ENCODE data around the gene CA4. TPM values are rescaled to one million over a fixed set of nuclear protein-coding genes. Genes with fewer than 3 reads are reported as not detected.
"Not testable (repeated sequence)": the region's sequence is repeated elsewhere in the genome, so short reads cannot be mapped to it uniquely, and the experiment has no call there.

Gene CA4
- total RNA-seq, 2 experiments from 2014 or later: not detected

DNA sequence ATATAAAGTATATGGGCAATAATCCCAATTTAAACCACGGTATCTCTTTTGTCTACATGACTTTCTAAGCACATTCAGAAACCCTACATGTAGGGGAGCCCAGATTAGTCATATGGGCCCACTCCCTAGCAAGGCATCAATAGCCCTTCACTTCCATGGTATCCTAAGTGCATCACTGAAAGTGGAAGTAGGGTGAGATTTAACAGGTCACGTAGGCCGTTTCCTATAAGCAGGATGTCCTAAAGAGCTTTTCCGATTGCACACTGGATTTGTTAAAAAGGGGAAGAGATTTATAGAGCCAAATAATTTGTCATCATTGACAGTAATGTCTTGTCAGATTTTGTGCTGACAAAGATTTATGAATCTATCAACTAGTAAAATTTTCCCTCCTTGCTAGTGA is 39.0 kb downstream of the CA4 start:
- Histone ChIP-seq H3K4me2 (ENCODE audit: low read length) (no peak overlapping the region), H3K4me1 (ENCODE audit: insufficient read depth, low read length, poor library complexity, severe bottlenecking) (peaks cover 3% of the 10 kb centered on the region), H3K27ac (ENCODE audit: low read depth, low read length, poor library complexity, severe bottlenecking) (no peak overlapping the region), H3K4me3 (ENCODE audit: low read depth, low read length, poor library complexity, severe bottlenecking) (no peak overlapping the region), H3K79me2 (ENCODE audit: insufficient read depth, low read depth, low read length) (no peaks in the 10 kb centered on the region), H2AFZ (ENCODE audit: low read length) (no peak overlapping the region), H3K36me3 (ENCODE audit: insufficient read depth, low read length) (peaks cover 35% of the 10 kb centered on the region), H3K9me2 (ENCODE audit: insufficient read depth, low read length) (no peaks in the 10 kb centered on the region), H3K9me3 (ENCODE audit: low read length) (no peaks in the 10 kb centered on the region), H4K20me1 (ENCODE audit: insufficient read depth, low read length) (no peaks in the 10 kb centered on the region)
- POLR2A ChIA-PET: no interaction called here
- CTCF ChIA-PET (ENCODE audit: unreplicated experiment): no interaction called here
- no peak for DNase-seq (ENCODE audit: low spot score)
- TF ChIP-seq EZH2phosphoT487 (IDR thresholded peaks at IDR 0.05; ENCODE audit: borderline replicate concordance, low read depth, low read length): no peak
- no peak for TF ChIP-seq CTCF (conservative IDR thresholded peaks at IDR 0.05; ENCODE audit: low read length)
- intact Hi-C loops (cut with micrococcal nuclease; ENCODE audit: unreplicated experiment): no loop called here
- BruUV-seq (replicated peaks): no TSS peak

DNA sequence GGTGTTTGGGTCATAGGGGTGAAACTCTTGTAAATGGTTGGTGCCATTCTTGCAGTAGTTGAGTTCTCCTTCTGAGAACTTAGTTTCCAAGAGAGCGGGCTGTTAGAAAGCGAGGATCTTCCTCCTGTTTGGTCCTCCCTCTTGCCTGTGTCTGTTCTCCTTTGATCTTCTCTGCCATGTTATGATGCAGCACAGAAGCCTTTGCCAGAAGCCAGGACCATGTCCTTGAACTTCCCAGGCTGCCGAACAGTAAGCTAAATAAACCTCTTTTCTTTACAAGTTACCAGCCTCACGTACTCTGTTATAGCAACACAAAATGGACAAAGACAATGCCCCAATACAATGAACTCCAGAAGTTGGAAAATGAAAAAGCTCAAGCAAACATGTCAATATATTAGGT is 40.3 kb downstream of the CA4 start:
- CTCF ChIA-PET (ENCODE audit: unreplicated experiment); H3K4me1 ChIP-seq (ENCODE audit: insufficient read depth, low read length, poor library complexity, severe bottlenecking); H4K20me1 ChIP-seq (ENCODE audit: insufficient read depth, low read length); POLR2A ChIA-PET; H3K79me2 ChIP-seq (ENCODE audit: insufficient read depth, low read depth, low read length); H3K4me3 ChIP-seq (ENCODE audit: low read depth, low read length, poor library complexity, severe bottlenecking); H3K9me2 ChIP-seq (ENCODE audit: insufficient read depth, low read length); DNase-seq (ENCODE audit: low spot score); BruUV-seq (replicated peaks); H2AFZ ChIP-seq (ENCODE audit: low read length); H3K9me3 ChIP-seq (ENCODE audit: low read length); H3K27ac ChIP-seq (ENCODE audit: low read depth, low read length, poor library complexity, severe bottlenecking); H3K4me2 ChIP-seq (ENCODE audit: low read length); intact Hi-C loops (cut with micrococcal nuclease; ENCODE audit: unreplicated experiment): not testable (repeated sequence)
- peaks cover 32% of the 10 kb centered on the region for H3K36me3 ChIP-seq (ENCODE audit: insufficient read depth, low read length)

DNA sequence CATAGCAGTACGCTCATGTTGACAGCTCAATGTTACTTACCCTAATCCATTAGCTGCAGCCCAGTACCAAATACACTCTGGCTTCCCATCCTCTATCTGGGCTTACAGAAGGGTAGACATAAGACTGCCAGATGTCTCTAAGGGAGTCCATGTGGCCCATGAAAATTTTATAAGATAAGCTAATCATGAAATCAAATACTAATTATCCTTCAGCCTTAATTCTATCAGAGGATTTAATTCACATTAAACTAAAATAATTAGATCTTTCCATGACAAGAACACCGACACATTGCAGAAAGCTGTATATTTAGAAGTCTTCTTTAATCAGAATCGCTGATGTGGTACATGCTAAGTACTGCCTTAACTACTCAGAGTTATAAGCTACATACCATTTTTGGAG is 43.3 kb downstream of the CA4 start:
- intact Hi-C loops (cut with micrococcal nuclease; ENCODE audit: unreplicated experiment); H3K4me3 ChIP-seq (ENCODE audit: low read depth, low read length, poor library complexity, severe bottlenecking); H3K4me1 ChIP-seq (ENCODE audit: insufficient read depth, low read length, poor library complexity, severe bottlenecking); H3K79me2 ChIP-seq (ENCODE audit: insufficient read depth, low read depth, low read length); H2AFZ ChIP-seq (ENCODE audit: low read length); H3K9me3 ChIP-seq (ENCODE audit: low read length); H3K27ac ChIP-seq (ENCODE audit: low read depth, low read length, poor library complexity, severe bottlenecking); BruUV-seq (replicated peaks); CTCF ChIA-PET (ENCODE audit: unreplicated experiment); H4K20me1 ChIP-seq (ENCODE audit: insufficient read depth, low read length); H3K9me2 ChIP-seq (ENCODE audit: insufficient read depth, low read length); H3K4me2 ChIP-seq (ENCODE audit: low read length); DNase-seq (ENCODE audit: low spot score): not testable (repeated sequence)
- POLR2A ChIA-PET: interaction anchor here (1.1 kb wide), 1 partner anchor 22 kb away, joined by 3 read pairs; no protein-coding TSS in a partner anchor
- H3K36me3 ChIP-seq (ENCODE audit: insufficient read depth, low read length): peaks cover 43% of the 10 kb centered on the region

DNA sequence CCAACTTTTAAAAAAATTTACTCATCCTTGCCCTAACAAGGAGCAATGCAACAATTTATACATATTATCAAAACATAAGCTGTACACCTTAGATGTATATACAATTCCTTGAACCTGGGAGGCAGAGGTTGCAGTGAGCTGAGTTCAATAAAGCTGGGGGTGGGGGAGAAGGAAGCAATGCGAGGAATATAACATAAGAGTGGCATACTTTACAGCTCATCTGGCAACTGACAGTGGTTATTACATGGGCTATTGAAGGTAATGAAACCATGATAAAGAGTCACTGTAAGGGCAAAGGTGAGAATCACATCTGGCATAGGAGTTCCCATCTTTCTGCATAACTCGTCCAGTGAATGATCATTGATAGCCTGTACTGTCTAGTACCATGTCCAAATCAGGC is 43.7 kb downstream of the CA4 start:
- Histone ChIP-seq H3K9me2 (ENCODE audit: insufficient read depth, low read length) (no peaks in the 10 kb centered on the region), H3K4me3 (ENCODE audit: low read depth, low read length, poor library complexity, severe bottlenecking) (no peak overlapping the region), H2AFZ (ENCODE audit: low read length) (no peak overlapping the region), H3K36me3 (ENCODE audit: insufficient read depth, low read length) (peaks cover 44% of the 10 kb centered on the region), H3K4me2 (ENCODE audit: low read length) (no peak overlapping the region), H3K4me1 (ENCODE audit: insufficient read depth, low read length, poor library complexity, severe bottlenecking) (no peaks in the 10 kb centered on the region), H3K27ac (ENCODE audit: low read depth, low read length, poor library complexity, severe bottlenecking) (no peak overlapping the region), H3K79me2 (ENCODE audit: insufficient read depth, low read depth, low read length) (no peaks in the 10 kb centered on the region), H3K9me3 (ENCODE audit: low read length) (no peaks in the 10 kb centered on the region), H4K20me1 (ENCODE audit: insufficient read depth, low read length) (no peaks in the 10 kb centered on the region)
- no peak for TF ChIP-seq EZH2phosphoT487 (IDR thresholded peaks at IDR 0.05; ENCODE audit: borderline replicate concordance, low read depth, low read length)
- ChIA-PET CTCF (ENCODE audit: unreplicated experiment) (no interaction called here), POLR2A (no interaction called here)
- intact Hi-C loops (cut with micrococcal nuclease; ENCODE audit: unreplicated experiment): no loop called here
- no peak for DNase-seq (ENCODE audit: low spot score)
- no TSS peak for BruUV-seq (replicated peaks)

DNA sequence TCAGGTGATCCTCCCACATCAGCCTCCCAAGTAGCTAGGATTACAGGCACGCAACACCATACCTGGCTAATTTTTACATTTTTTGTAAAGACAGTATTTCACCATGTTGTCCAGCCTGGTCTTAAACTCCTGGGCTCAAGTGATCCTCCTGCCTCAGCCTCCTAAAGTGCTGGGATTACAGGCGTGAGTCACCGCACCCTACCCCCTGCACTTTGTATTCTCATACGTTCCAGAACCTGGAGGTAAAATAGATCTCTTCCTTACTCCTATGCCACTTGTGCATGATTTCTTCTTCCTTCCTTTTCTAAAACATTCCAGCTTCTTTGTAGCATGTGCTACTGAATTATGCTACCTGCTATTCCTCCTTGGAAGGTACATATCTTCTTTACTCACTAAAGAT is 44.4 kb downstream of the CA4 start:
- H3K79me2 ChIP-seq (ENCODE audit: insufficient read depth, low read depth, low read length); H3K4me1 ChIP-seq (ENCODE audit: insufficient read depth, low read length, poor library complexity, severe bottlenecking); intact Hi-C loops (cut with micrococcal nuclease; ENCODE audit: unreplicated experiment); BruUV-seq (replicated peaks); H3K4me2 ChIP-seq (ENCODE audit: low read length); H2AFZ ChIP-seq (ENCODE audit: low read length); H4K20me1 ChIP-seq (ENCODE audit: insufficient read depth, low read length); H3K27ac ChIP-seq (ENCODE audit: low read depth, low read length, poor library complexity, severe bottlenecking); POLR2A ChIA-PET; H3K9me3 ChIP-seq (ENCODE audit: low read length); DNase-seq (ENCODE audit: low spot score); H3K4me3 ChIP-seq (ENCODE audit: low read depth, low read length, poor library complexity, severe bottlenecking); CTCF ChIA-PET (ENCODE audit: unreplicated experiment); H3K9me2 ChIP-seq (ENCODE audit: insufficient read depth, low read length): not testable (repeated sequence)
- H3K36me3 ChIP-seq (ENCODE audit: insufficient read depth, low read length): peaks cover 38% of the 10 kb centered on the region

DNA sequence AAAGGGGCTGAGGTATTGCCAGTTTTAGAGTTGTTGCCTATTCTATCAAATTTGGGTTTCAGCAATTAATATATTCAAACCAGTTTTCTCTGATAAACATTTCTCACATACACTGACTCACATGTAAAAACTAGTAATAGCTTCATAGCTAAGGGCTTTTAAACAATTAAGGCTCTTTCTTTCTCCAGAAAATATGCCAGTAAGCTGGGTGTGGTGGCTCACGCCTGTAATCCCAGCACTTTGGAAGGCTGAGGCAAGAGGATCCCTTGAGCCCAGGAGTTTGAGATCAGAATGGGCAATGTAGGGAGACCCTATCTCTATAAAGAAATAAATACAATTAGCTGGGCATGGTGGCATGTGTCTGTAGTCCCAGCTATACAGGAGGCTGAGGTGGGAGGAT is 48.9 kb downstream of the CA4 start:
- intact Hi-C loops (cut with micrococcal nuclease; ENCODE audit: unreplicated experiment); H4K20me1 ChIP-seq (ENCODE audit: insufficient read depth, low read length); H2AFZ ChIP-seq (ENCODE audit: low read length); H3K4me3 ChIP-seq (ENCODE audit: low read depth, low read length, poor library complexity, severe bottlenecking); H3K9me2 ChIP-seq (ENCODE audit: insufficient read depth, low read length); H3K4me1 ChIP-seq (ENCODE audit: insufficient read depth, low read length, poor library complexity, severe bottlenecking); H3K27ac ChIP-seq (ENCODE audit: low read depth, low read length, poor library complexity, severe bottlenecking); H3K79me2 ChIP-seq (ENCODE audit: insufficient read depth, low read depth, low read length); POLR2A ChIA-PET; H3K4me2 ChIP-seq (ENCODE audit: low read length); BruUV-seq (replicated peaks); DNase-seq (ENCODE audit: low spot score); H3K9me3 ChIP-seq (ENCODE audit: low read length); CTCF ChIA-PET (ENCODE audit: unreplicated experiment): not testable (repeated sequence)
- H3K36me3 ChIP-seq (ENCODE audit: insufficient read depth, low read length): peaks cover 19% of the 10 kb centered on the region

Measured in OCI-LY7 (cell line).